ENCODE results near the gene MCM3AP.

The MCM3AP gene

GRCh38 chr21:46285206-46285661 is at the start of gene MCM3AP:
MCM3AP (minus strand) TSS chr21:46285611; CDS start chr21:46285286, 325 bp downstream.
- Histone ChIP-seq H3K4me3 (ENCODE audit: low read depth, low read length, poor library complexity, severe bottlenecking) (peak within 1 kb of the TSS; percentile 94), H3K27me3 (ENCODE audit: insufficient read depth, low read length) (no peaks in the 10 kb centered on the region), H3K27ac (ENCODE audit: low read depth, low read length, poor library complexity, severe bottlenecking) (peak within 1 kb of the TSS; percentile 77), H3K9ac (ENCODE audit: low read length) (peak within 1 kb of the TSS; percentile 94), H3K4me2 (ENCODE audit: low read length) (peak within 1 kb of the TSS; percentile 93), H4K20me1 (ENCODE audit: insufficient read depth, low read length) (no peaks in the 10 kb centered on the region), H3K9me2 (ENCODE audit: low read depth, low read length) (no peaks in the 10 kb centered on the region), H3K9me3 (ENCODE audit: low read length) (no peaks in the 10 kb centered on the region), H2AFZ (ENCODE audit: low read length) (no peak within 1 kb of the TSS), H3K36me3 (ENCODE audit: insufficient read depth, low read length) (peaks cover 28% of the 10 kb centered on the region), H3K4me1 (ENCODE audit: insufficient read depth, low read length, severe bottlenecking) (peaks cover 46% of the 10 kb centered on the region), H3F3A (ENCODE audit: insufficient read depth, low read length) (no peaks in the 10 kb centered on the region; the same call in 1 of the 2 replicates), H3K79me2 (ENCODE audit: insufficient read depth, low read length) (peaks cover 35% of the 10 kb centered on the region)
- TF ChIP-seq EZH2 (IDR thresholded peaks at IDR 0.05; ENCODE audit: borderline replicate concordance, low read length), result no peak
- no peak for TF ChIP-seq CTCF (IDR thresholded peaks at IDR 0.05; ENCODE audit: low read length)

- TF ChIP-seq EZH2 (IDR thresholded peaks at IDR 0.05; ENCODE audit: borderline replicate concordance, low read length) (no peak), CTCF (IDR thresholded peaks at IDR 0.05; ENCODE audit: low read length) (no peak)
- Histone ChIP-seq H3K9me2 (ENCODE audit: low read depth, low read length) (no peaks in the 10 kb centered on the region), H3K4me1 (ENCODE audit: insufficient read depth, low read length, severe bottlenecking) (no peaks in the 10 kb centered on the region), H3K9ac (ENCODE audit: low read length) (no peak overlapping the region), H3K79me2 (ENCODE audit: insufficient read depth, low read length) (peaks cover 6% of the 10 kb centered on the region; the same call in 1 of the 2 replicates), H3K4me3 (ENCODE audit: low read depth, low read length, poor library complexity, severe bottlenecking) (no peak overlapping the region), H3K27ac (ENCODE audit: low read depth, low read length, poor library complexity, severe bottlenecking) (no peak overlapping the region), H3K4me2 (ENCODE audit: low read length) (no peak overlapping the region), H3K9me3 (ENCODE audit: low read length) (no peaks in the 10 kb centered on the region), H4K20me1 (ENCODE audit: insufficient read depth, low read length) (no peaks in the 10 kb centered on the region), H3K36me3 (ENCODE audit: insufficient read depth, low read length) (peaks cover 75% of the 10 kb centered on the region), H3F3A (ENCODE audit: insufficient read depth, low read length) (no peaks in the 10 kb centered on the region), H2AFZ (ENCODE audit: low read length) (no peak overlapping the region), H3K27me3 (ENCODE audit: insufficient read depth, low read length) (no peaks in the 10 kb centered on the region)
Measured at GRCh38 chr21:46334351-46335140, 49.1 kb upstream of the MCM3AP start.

- Histone ChIP-seq H3F3A (ENCODE audit: insufficient read depth, low read length) (no peaks in the 10 kb centered on the region), H3K27ac (ENCODE audit: low read depth, low read length, poor library complexity, severe bottlenecking) (no peak overlapping the region), H3K79me2 (ENCODE audit: insufficient read depth, low read length) (peaks cover 30% of the 10 kb centered on the region), H2AFZ (ENCODE audit: low read length) (no peak overlapping the region), H4K20me1 (ENCODE audit: insufficient read depth, low read length) (no peaks in the 10 kb centered on the region), H3K9ac (ENCODE audit: low read length) (no peak overlapping the region), H3K27me3 (ENCODE audit: insufficient read depth, low read length) (no peaks in the 10 kb centered on the region), H3K4me1 (ENCODE audit: insufficient read depth, low read length, severe bottlenecking) (peaks cover 9% of the 10 kb centered on the region), H3K4me2 (ENCODE audit: low read length) (no peak overlapping the region), H3K36me3 (ENCODE audit: insufficient read depth, low read length) (peaks cover 58% of the 10 kb centered on the region), H3K4me3 (ENCODE audit: low read depth, low read length, poor library complexity, severe bottlenecking) (no peak overlapping the region), H3K9me2 (ENCODE audit: low read depth, low read length) (no peaks in the 10 kb centered on the region), H3K9me3 (ENCODE audit: low read length) (no peaks in the 10 kb centered on the region)
- TF ChIP-seq EZH2 (IDR thresholded peaks at IDR 0.05; ENCODE audit: borderline replicate concordance, low read length) (no peak), CTCF (IDR thresholded peaks at IDR 0.05; ENCODE audit: low read length) (no peak)
Measured at GRCh38 chr21:46329796-46330195, 44.4 kb upstream of the MCM3AP start.

Measured in OCI-LY1 (cell line).